ENCODE results near the gene MAP3K5. TPM values are rescaled to one million over a fixed set of nuclear protein-coding genes. Genes with fewer than 3 reads are reported as not detected.

The MAP3K5 gene
- total RNA-seq, 1 donor from 2014 or later: 1.6 TPM

DNA sequence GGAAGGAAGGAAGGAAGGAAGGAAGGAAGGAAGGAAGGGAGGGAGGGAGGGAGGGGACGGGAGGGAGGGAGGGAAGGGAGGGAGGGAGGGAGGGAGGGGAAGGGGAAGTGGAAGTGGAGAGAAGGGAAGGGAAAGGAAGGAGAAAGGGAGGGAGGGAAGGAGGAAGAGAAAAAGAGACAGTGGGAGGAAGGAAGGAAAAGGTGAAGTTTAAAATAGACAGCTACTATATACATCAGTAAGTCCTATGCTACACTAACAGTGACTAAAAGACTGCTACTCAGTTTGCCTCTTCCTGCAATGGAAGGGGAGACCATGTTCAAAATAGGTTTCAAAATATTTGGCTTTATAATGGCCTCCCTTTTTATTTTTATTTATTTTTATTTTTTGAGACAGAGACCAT, 22.5 kb downstream of the MAP3K5 start:
- TF ChIP-seq, protein P1, sequence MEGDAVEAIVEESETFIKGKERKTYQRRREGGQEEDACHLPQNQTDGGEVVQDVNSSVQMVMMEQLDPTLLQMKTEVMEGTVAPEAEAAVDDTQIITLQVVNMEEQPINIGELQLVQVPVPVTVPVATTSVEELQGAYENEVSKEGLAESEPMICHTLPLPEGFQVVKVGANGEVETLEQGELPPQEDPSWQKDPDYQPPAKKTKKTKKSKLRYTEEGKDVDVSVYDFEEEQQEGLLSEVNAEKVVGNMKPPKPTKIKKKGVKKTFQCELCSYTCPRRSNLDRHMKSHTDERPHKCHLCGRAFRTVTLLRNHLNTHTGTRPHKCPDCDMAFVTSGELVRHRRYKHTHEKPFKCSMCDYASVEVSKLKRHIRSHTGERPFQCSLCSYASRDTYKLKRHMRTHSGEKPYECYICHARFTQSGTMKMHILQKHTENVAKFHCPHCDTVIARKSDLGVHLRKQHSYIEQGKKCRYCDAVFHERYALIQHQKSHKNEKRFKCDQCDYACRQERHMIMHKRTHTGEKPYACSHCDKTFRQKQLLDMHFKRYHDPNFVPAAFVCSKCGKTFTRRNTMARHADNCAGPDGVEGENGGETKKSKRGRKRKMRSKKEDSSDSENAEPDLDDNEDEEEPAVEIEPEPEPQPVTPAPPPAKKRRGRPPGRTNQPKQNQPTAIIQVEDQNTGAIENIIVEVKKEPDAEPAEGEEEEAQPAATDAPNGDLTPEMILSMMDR (IDR thresholded peaks at IDR 0.05): no peak
- no peaks in the 10 kb centered on the region for H3K36me3 Mint-ChIP-seq (ENCODE audit: unreplicated experiment)
- DNase-seq (ENCODE audit: extremely low spot score, unreplicated experiment): no peak
- no peaks in the 10 kb centered on the region for H3K27me3 Mint-ChIP-seq (ENCODE audit: unreplicated experiment)
- no peak overlapping the region for H3K27ac Mint-ChIP-seq (ENCODE audit: unreplicated experiment)
- H3K9me3 Mint-ChIP-seq (ENCODE audit: unreplicated experiment): no peaks in the 10 kb centered on the region
- no peaks in the 10 kb centered on the region for H3K4me1 Mint-ChIP-seq (ENCODE audit: unreplicated experiment)
- H3K4me3 Mint-ChIP-seq (ENCODE audit: unreplicated experiment): no peak overlapping the region

DNA sequence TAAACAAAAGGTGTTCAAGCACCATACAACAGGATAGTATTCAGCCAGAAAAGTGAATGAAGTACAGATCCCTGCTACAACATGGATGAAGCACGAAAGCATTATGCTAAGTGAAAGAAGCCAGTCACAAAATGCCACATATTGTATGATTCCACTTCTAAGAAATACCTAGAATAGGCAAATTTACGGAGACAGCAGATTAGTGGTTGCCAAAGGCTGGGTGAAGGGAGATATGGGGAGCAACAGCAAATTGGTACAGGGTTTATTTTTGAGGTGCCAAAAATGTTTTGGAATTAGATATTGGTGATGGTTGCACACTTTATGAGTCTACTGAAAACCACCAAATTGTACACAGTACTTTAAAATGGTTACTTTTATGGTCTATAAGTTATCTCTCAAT, 23.2 kb downstream of the MAP3K5 start:
- H3K27me3 Mint-ChIP-seq (ENCODE audit: unreplicated experiment): no peaks in the 10 kb centered on the region
- TF ChIP-seq, protein P1 (IDR thresholded peaks at IDR 0.05): no peak
- H3K27ac Mint-ChIP-seq (ENCODE audit: unreplicated experiment): no peak overlapping the region
- no peaks in the 10 kb centered on the region for H3K36me3 Mint-ChIP-seq (ENCODE audit: unreplicated experiment)
- DNase-seq (ENCODE audit: extremely low spot score, unreplicated experiment): no peak
- H3K4me3 Mint-ChIP-seq (ENCODE audit: unreplicated experiment): no peak overlapping the region
- no peaks in the 10 kb centered on the region for H3K4me1 Mint-ChIP-seq (ENCODE audit: unreplicated experiment)
- H3K9me3 Mint-ChIP-seq (ENCODE audit: unreplicated experiment): no peaks in the 10 kb centered on the region

DNA sequence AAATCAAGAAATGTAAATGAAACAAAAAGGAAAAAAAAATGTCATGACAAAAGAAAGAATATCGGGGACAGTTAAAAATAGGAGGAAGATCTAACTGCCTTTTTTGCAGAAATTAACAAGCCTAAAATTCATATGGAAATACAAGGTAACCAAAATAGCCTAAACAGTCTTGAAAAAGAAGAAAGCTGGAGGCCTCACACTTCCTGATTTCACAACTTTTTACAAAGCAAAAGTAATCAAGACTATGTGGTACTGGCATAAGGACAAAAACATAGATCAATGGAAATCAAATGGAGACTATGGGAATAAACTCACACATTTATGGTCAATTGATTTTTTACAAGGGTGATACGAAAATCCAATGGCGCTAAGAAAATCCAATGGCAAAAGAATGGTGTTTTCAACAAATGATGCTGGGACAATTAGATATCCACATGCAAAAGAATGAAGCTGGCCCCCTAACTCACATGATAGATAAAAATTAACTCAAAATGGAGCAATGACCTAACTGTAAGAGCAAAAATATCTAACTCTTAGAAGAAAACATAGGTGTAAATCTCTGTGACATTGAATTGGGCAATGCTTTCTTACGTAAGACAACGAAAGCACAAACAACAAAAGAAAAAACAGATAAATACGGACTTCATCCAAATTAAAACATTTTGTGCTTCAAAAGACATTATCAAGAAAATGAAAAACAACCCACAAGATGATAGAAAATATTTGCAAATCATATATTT, 24.5 kb downstream of the MAP3K5 start:
- no peak for DNase-seq (ENCODE audit: extremely low spot score, unreplicated experiment)
- TF ChIP-seq, protein P1 (IDR thresholded peaks at IDR 0.05): no peak
- Mint-ChIP-seq H3K27ac (ENCODE audit: unreplicated experiment) (no peak overlapping the region), H3K4me1 (ENCODE audit: unreplicated experiment) (no peaks in the 10 kb centered on the region), H3K27me3 (ENCODE audit: unreplicated experiment) (no peaks in the 10 kb centered on the region), H3K4me3 (ENCODE audit: unreplicated experiment) (no peak overlapping the region), H3K9me3 (ENCODE audit: unreplicated experiment) (no peaks in the 10 kb centered on the region), H3K36me3 (ENCODE audit: unreplicated experiment) (no peaks in the 10 kb centered on the region)

DNA sequence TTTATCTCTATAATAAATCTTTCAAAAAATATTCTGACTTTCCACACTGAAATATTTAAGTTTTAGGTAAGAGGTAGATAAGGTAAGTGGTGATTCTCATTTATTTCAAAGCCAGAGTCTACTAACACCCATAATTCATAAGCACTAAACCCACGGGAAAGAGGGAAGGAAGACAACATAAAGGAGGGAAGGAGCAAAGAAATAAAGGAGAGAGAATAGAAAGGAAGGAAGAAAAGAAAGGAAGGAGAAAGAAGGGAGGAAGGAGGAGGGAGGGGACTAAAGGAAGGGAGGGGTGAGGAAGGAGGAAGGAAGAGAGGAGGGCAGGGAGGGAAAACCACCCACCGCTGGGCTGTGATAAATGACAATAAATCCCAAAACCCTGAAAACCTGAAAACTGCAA, 25.2 kb downstream of the MAP3K5 start:
- Mint-ChIP-seq H3K4me1 (ENCODE audit: unreplicated experiment) (peaks cover 6% of the 10 kb centered on the region), H3K27ac (ENCODE audit: unreplicated experiment) (no peak overlapping the region), H3K36me3 (ENCODE audit: unreplicated experiment) (no peaks in the 10 kb centered on the region), H3K9me3 (ENCODE audit: unreplicated experiment) (no peaks in the 10 kb centered on the region), H3K27me3 (ENCODE audit: unreplicated experiment) (no peaks in the 10 kb centered on the region), H3K4me3 (ENCODE audit: unreplicated experiment) (no peak overlapping the region)
- TF ChIP-seq, protein P1 (IDR thresholded peaks at IDR 0.05): no peak
- DNase-seq (ENCODE audit: extremely low spot score, unreplicated experiment): no peak

DNA sequence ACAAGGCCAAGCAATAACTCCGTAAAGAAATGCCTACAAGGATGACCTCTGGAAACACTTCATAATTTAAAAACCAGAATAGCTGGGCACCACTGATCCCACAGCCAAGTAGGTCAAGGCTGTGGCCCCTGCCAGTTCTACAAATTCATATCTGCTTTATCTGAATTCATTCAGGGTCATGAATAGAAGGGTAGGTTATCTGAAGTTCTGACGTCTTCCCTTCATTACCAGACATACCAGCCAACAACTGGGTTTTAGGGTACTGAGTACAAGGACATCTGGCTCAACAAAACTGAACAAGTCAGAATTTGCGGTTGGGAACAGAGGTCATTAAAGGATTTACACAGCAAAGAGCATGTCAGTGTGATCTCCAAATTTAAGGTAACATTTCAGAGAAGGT, 26.0 kb downstream of the MAP3K5 start:
- DNase-seq (ENCODE audit: extremely low spot score, unreplicated experiment): no peak
- H3K9me3 Mint-ChIP-seq (ENCODE audit: unreplicated experiment): no peaks in the 10 kb centered on the region
- peaks cover 14% of the 10 kb centered on the region for H3K4me1 Mint-ChIP-seq (ENCODE audit: unreplicated experiment)
- no peak overlapping the region for H3K4me3 Mint-ChIP-seq (ENCODE audit: unreplicated experiment)
- H3K27ac Mint-ChIP-seq (ENCODE audit: unreplicated experiment): no peak overlapping the region
- H3K27me3 Mint-ChIP-seq (ENCODE audit: unreplicated experiment): no peaks in the 10 kb centered on the region
- H3K36me3 Mint-ChIP-seq (ENCODE audit: unreplicated experiment): no peaks in the 10 kb centered on the region
- TF ChIP-seq, protein P1 (IDR thresholded peaks at IDR 0.05): no peak

All from osteocyte (in vitro differentiated cells).